ENCODE data around the gene HAUS6.

GRCh38 chr9:19033015-19033414 lies 69.7 kb downstream of the HAUS6 start, which contains the start of gene SAXO1:
- TF ChIP-seq TAF1 (IDR thresholded peaks at IDR 0.05; ENCODE audit: low read depth, low read length) (no peak), POLR2A (IDR thresholded peaks at IDR 0.05; ENCODE audit: control extremely low read depth in 1 of 2, low read depth in 2 of 2, low read length in 2 of 2) (no peak), CTCF (IDR thresholded peaks at IDR 0.05; ENCODE audit: control extremely low read depth in 1 of 3, insufficient read depth in 1 of 3, low read depth in 1 of 3, low read length in 3 of 3) (no peak)
